Prostate gland (tissue), 2 donors: ENCODE measurements around the gene CCDC85A. TPM values are rescaled to one million over a fixed set of nuclear protein-coding genes. Genes with fewer than 3 reads are reported as not detected.

Experiments
- DNase-seq: peaks from one replicate; pipeline ENCODE4 v3.0.0-alpha.2; 2019; ENCODE audit warnings: low spot score
- H3K27ac ChIP-seq, 2 donors: fragments of 200-600 bp; sonication (generic); 2 replicates each; pipeline ENCODE4 v1.5.1; 2017 to 2019
- H3K27me3 ChIP-seq: fragments of 200-600 bp; sonication (generic); replicated peaks from 2 replicates; pipeline ENCODE4 v1.5.1; 2019; ENCODE audit not compliant: insufficient read depth
- H3K36me3 ChIP-seq, 2 donors: fragments of 200-600 bp; sonication (generic); 1 replicate in 1 of 2; 2 replicates in 1 of 2; pipeline versions ENCODE4 v1.5.1 to v1.8.1; 2017 to 2019
- H3K4me1 ChIP-seq: fragments of 200-600 bp; sonication (generic); replicated peaks from 2 replicates; pipeline ENCODE4 v1.5.1; 2019
- H3K4me3 ChIP-seq, 2 donors: fragments of 200-600 bp; sonication (generic); 2 replicates each; pipeline ENCODE4 v1.5.1; 2017 to 2019
- H3K9me3 ChIP-seq: fragments of 200-600 bp; sonication (generic); 2 replicates; pipeline ENCODE4 v1.5.1; 2017
- CTCF ChIP-seq, 4 experiments: fragments of 200-600 bp in 2 of 4; fragments of 450-650 bp in 2 of 4; sonication (generic) in 2 of 4; IDR thresholded peaks; 1 replicate in 3 of 4; 2 replicates in 1 of 4; pipeline ENCODE4 v1.5.1; 2016 to 2019; ENCODE audit warnings: antibody characterized with exemption in 4 of 4, mild to moderate bottlenecking in 2 of 4, moderate library complexity in 2 of 4
- POLR2A ChIP-seq: fragments of 450-650 bp; IDR thresholded peaks from one replicate; pipeline ENCODE4 v1.6.1; 2016; ENCODE audit warnings: antibody characterized with exemption, mild to moderate bottlenecking
- POLR2AphosphoS5 ChIP-seq: sonication (generic); formaldehyde crosslinking; IDR thresholded peaks from one replicate; pipeline ENCODE4 v1.6.1; 2017; ENCODE audit warnings: antibody characterized with exemption
- WGBS: methylation state at CpG from one replicate; pipeline ENCODE4 v1.1.5; 2018; 5-methylcytosine and 5-hydroxymethylcytosine counted together
- intact Hi-C: fragments of 100-400 bp; cut with DNase I; formaldehyde crosslinking; loops from one replicate; pipeline ENCODE4 v1.14.2; 2022
- total RNA-seq, 2 donors: library from RNA; depleted of rRNA; stranded (reverse); fragments of >200 nt; gene quantifications; one replicate each; pipeline ENCODE4 v1.1.0, GENCODE V29; 2016

CCDC85A gene
- total RNA-seq, 2 donors from 2014 or later, result 1.5 to 4.5 TPM

- no peak for DNase-seq
- Histone ChIP-seq H3K4me3 (no peak overlapping the region), H3K36me3 (no peaks in the 10 kb centered on the region), H3K9me3 (no peaks in the 10 kb centered on the region), H3K27ac (no peak overlapping the region), H3K27me3 (no peaks in the 10 kb centered on the region), H3K4me1 (no peaks in the 10 kb centered on the region)
- intact Hi-C loops, result no loop called here
- 97% methylated on average over 1 of the region's 1 CpG for WGBS
- TF ChIP-seq POLR2AphosphoS5 (peak; percentile 29), POLR2A (no peak)
Observed at GRCh38 chr2:56208380-56208779, 24.6 kb downstream of the CCDC85A start.

GRCh38 chr2:56209701-56210100, 25.9 kb downstream of the CCDC85A start:
- intact Hi-C loops, result no loop called here
- H3K4me3 ChIP-seq, result no peak overlapping the region
- no peak for TF ChIP-seq POLR2AphosphoS5
- TF ChIP-seq POLR2A, result no peak
- no peak for TF ChIP-seq CTCF (IDR thresholded peaks at IDR 0.05)
- no peak overlapping the region for H3K27ac ChIP-seq
- no peaks in the 10 kb centered on the region for H3K4me1 ChIP-seq
- no peaks in the 10 kb centered on the region for H3K9me3 ChIP-seq
- no peaks in the 10 kb centered on the region for H3K27me3 ChIP-seq
- H3K36me3 ChIP-seq, result no peaks in the 10 kb centered on the region
- DNase-seq, result no peak
- WGBS, result 90% methylated on average over 1 of the region's 1 CpG

- intact Hi-C loops, result no loop called here
Observed at GRCh38 chr2:56210291-56210690, 26.5 kb downstream of the CCDC85A start.

GRCh38 chr2:56211048-56211447, 27.3 kb downstream of the CCDC85A start:
- H3K27me3 ChIP-seq, result no peaks in the 10 kb centered on the region
- intact Hi-C loops, result no loop called here

More at GRCh38 chr2:56210291-56210690, 26.5 kb downstream of the CCDC85A start:
- WGBS, result 96% methylated on average over 3 of the region's 3 CpGs
- Histone ChIP-seq H3K4me1 (no peaks in the 10 kb centered on the region), H3K27me3 (no peaks in the 10 kb centered on the region), H3K36me3 (no peaks in the 10 kb centered on the region), H3K9me3 (no peaks in the 10 kb centered on the region), H3K27ac (no peak overlapping the region), H3K4me3 (no peak overlapping the region)
- no peak for DNase-seq
- TF ChIP-seq POLR2A (no peak), POLR2AphosphoS5 (no peak), CTCF (IDR thresholded peaks at IDR 0.05) (no peak)

GRCh38 chr2:56215911-56216310, 32.1 kb downstream of the CCDC85A start:
- TF ChIP-seq POLR2AphosphoS5 (no peak), CTCF (IDR thresholded peaks at IDR 0.05) (no peak), POLR2A (no peak)
- no peak overlapping the region for H3K27ac ChIP-seq

More at GRCh38 chr2:56211048-56211447, 27.3 kb downstream of the CCDC85A start:
- DNase-seq, result no peak
- no peak overlapping the region for H3K27ac ChIP-seq
- TF ChIP-seq POLR2AphosphoS5 (no peak), POLR2A (no peak), CTCF (IDR thresholded peaks at IDR 0.05) (no peak)
- H3K4me1 ChIP-seq, result no peaks in the 10 kb centered on the region
- H3K4me3 ChIP-seq, result no peak overlapping the region
- H3K36me3 ChIP-seq, result no peaks in the 10 kb centered on the region
- H3K9me3 ChIP-seq, result no peaks in the 10 kb centered on the region

More at GRCh38 chr2:56215911-56216310, 32.1 kb downstream of the CCDC85A start:
- Histone ChIP-seq H3K9me3 (no peaks in the 10 kb centered on the region), H3K4me3 (no peak overlapping the region), H3K36me3 (no peaks in the 10 kb centered on the region), H3K4me1 (no peaks in the 10 kb centered on the region), H3K27me3 (no peaks in the 10 kb centered on the region)
- DNase-seq, result no peak
- WGBS, result 100% methylated on average over 2 of the region's 2 CpGs
- intact Hi-C loops, result no loop called here
